Tibial artery (tissue), 4 donors: ENCODE results near the gene GSC2.
"Not testable (repeated sequence)": the region's sequence is repeated elsewhere in the genome, so short reads cannot be mapped to it uniquely, and the experiment has no call there.

Experiments used
- DNase-seq, 2 donors: peaks; one replicate each; pipeline ENCODE4 v3.0.0-alpha.2; 2019
- H3K27ac ChIP-seq, 2 donors: fragments of 200-600 bp; sonication (generic) in 1 of 2; 1 replicate in 1 of 2; 2 replicates in 1 of 2; pipeline ENCODE4 v1.5.1; 2018 to 2019; ENCODE audit warnings: mild to moderate bottlenecking in 1 of 2
- H3K27me3 ChIP-seq, 2 donors: fragments of 200-600 bp; sonication (generic) in 1 of 2; one replicate each; pipeline versions ENCODE4 v1.5.1 to v1.6.0; 2016 to 2019
- H3K36me3 ChIP-seq, 3 donors: fragments of 200-600 bp; sonication (generic) in 2 of 3; one replicate each; pipeline ENCODE4 v1.5.1; 2016 to 2019; ENCODE audit warnings: mild to moderate bottlenecking in 2 of 3
- H3K4me1 ChIP-seq, 4 donors: fragments of 200-600 bp; sonication (generic) in 2 of 4; 1 replicate in 3 of 4; 2 replicates in 1 of 4; pipeline ENCODE4 v1.5.1; 2016 to 2019
- H3K4me3 ChIP-seq, 2 donors: fragments of 200-600 bp; sonication (generic) in 1 of 2; 1 replicate in 1 of 2; 2 replicates in 1 of 2; pipeline ENCODE4 v1.5.1; 2018 to 2019; ENCODE audit warnings: mild to moderate bottlenecking in 2 of 2
- H3K9me3 ChIP-seq, 3 donors: fragments of 200-600 bp; sonication (generic) in 1 of 3; one replicate each; pipeline ENCODE4 v1.5.1; 2016 to 2019
- intact Hi-C: fragments of 100-400 bp; cut with DNase I; formaldehyde crosslinking; loops from one replicate; pipeline ENCODE4 v1.15.0; 2023; ENCODE audit warnings: low total_unique reads
- TF ChIP-seq, protein P1 (sequence below), 2 experiments: fragments of 200-600 bp in 1 of 2; fragments of 450-650 bp in 1 of 2; IDR thresholded peaks; one replicate each; pipeline ENCODE4 v1.5.1; 2017 to 2019; ENCODE audit warnings: antibody characterized with exemption in 2 of 2, mild to moderate bottlenecking in 1 of 2, moderate library complexity in 1 of 2

GSC2 gene

GRCh38 chr22:19168088-19168890 is 18.2 kb upstream of the GSC2 start:
- intact Hi-C loops, result no loop called here
- TF ChIP-seq, protein P1, sequence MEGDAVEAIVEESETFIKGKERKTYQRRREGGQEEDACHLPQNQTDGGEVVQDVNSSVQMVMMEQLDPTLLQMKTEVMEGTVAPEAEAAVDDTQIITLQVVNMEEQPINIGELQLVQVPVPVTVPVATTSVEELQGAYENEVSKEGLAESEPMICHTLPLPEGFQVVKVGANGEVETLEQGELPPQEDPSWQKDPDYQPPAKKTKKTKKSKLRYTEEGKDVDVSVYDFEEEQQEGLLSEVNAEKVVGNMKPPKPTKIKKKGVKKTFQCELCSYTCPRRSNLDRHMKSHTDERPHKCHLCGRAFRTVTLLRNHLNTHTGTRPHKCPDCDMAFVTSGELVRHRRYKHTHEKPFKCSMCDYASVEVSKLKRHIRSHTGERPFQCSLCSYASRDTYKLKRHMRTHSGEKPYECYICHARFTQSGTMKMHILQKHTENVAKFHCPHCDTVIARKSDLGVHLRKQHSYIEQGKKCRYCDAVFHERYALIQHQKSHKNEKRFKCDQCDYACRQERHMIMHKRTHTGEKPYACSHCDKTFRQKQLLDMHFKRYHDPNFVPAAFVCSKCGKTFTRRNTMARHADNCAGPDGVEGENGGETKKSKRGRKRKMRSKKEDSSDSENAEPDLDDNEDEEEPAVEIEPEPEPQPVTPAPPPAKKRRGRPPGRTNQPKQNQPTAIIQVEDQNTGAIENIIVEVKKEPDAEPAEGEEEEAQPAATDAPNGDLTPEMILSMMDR (IDR thresholded peaks at IDR 0.05), result no peak
- H3K9me3 ChIP-seq, result no peaks in the 10 kb centered on the region
- H3K36me3 ChIP-seq, result no peaks in the 10 kb centered on the region
- H3K4me1 ChIP-seq, result peaks cover 0 to 40% (median 33%) of the 10 kb centered on the region in 4 donors
- H3K4me3 ChIP-seq, result no peak overlapping the region
- no peak for DNase-seq
- H3K27me3 ChIP-seq, result peaks cover 0 to 54% of the 10 kb centered on the region in 2 donors
- no peak overlapping the region for H3K27ac ChIP-seq

GRCh38 chr22:19167106-19167869 is 17.2 kb upstream of the GSC2 start:
- H3K36me3 ChIP-seq, result no peaks in the 10 kb centered on the region
- H3K27ac ChIP-seq, result no peak overlapping the region
- no peak overlapping the region for H3K4me3 ChIP-seq
- DNase-seq, result no peak
- intact Hi-C loops, result no loop called here
- H3K9me3 ChIP-seq, result no peaks in the 10 kb centered on the region
- TF ChIP-seq, protein P1 (IDR thresholded peaks at IDR 0.05), result no peak
- peaks cover 0 to 59% of the 10 kb centered on the region in 2 donors for H3K27me3 ChIP-seq
- peaks cover 0 to 30% (median 24%) of the 10 kb centered on the region in 4 donors for H3K4me1 ChIP-seq

- DNase-seq, result no peak
- H3K4me1 ChIP-seq, result peaks cover 0 to 24% (median 19%) of the 10 kb centered on the region in 4 donors
- H3K27ac ChIP-seq, result no peak overlapping the region
- no peaks in the 10 kb centered on the region for H3K36me3 ChIP-seq
- TF ChIP-seq, protein P1 (IDR thresholded peaks at IDR 0.05), result no peak
- peaks cover 0 to 63% of the 10 kb centered on the region in 2 donors for H3K27me3 ChIP-seq
- no peak overlapping the region for H3K4me3 ChIP-seq
- intact Hi-C loops, result no loop called here
- no peaks in the 10 kb centered on the region for H3K9me3 ChIP-seq
Observed at GRCh38 chr22:19166421-19166820, 16.3 kb upstream of the GSC2 start.

- Histone ChIP-seq H3K36me3 (no peaks in the 10 kb centered on the region), H3K27me3 (peaks cover 0 to 70% of the 10 kb centered on the region in 2 donors), H3K27ac (no peak overlapping the region), H3K4me3 (no peak overlapping the region), H3K9me3 (no peaks in the 10 kb centered on the region), H3K4me1 (peaks cover 0 to 8% (median 4%) of the 10 kb centered on the region in 4 donors)
- intact Hi-C loops, result no loop called here
- DNase-seq, result no peak
- TF ChIP-seq, protein P1 (IDR thresholded peaks at IDR 0.05), result no peak
Observed at GRCh38 chr22:19164425-19164824, 14.3 kb upstream of the GSC2 start.

GRCh38 chr22:19158649-19159048 is 8.6 kb upstream of the GSC2 start:
- DNase-seq, H3K27ac ChIP-seq, H3K36me3 ChIP-seq, intact Hi-C loops, H3K4me1 ChIP-seq, H3K4me3 ChIP-seq, H3K9me3 ChIP-seq: not testable (repeated sequence)
- H3K27me3 ChIP-seq, result peaks cover 0 to 58% of the 10 kb centered on the region in 2 donors

DNA sequence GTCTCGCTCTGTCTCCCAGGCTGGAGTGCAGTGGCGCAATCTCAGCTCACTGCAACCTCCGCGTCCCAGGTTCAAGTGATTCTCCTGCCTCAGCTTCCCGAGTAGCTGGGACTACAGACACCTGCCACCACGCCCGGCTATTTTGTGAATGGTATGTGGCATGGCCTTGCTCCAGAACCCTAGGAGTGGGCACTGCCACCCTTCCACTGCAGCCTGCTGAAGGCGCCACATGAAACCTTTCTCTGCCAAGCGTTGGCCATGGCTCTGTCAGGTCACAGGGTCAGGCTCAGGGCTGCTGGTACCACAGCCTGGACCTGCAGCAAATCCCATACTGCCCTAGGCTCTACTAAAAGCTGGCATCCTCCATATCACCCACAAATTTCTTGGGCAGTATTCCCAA is 6.0 kb upstream of the GSC2 start:
- H3K9me3 ChIP-seq, intact Hi-C loops, H3K4me1 ChIP-seq, H3K27ac ChIP-seq, DNase-seq, H3K4me3 ChIP-seq, H3K36me3 ChIP-seq: not testable (repeated sequence)
- H3K27me3 ChIP-seq, result peaks cover 0 to 66% of the 10 kb centered on the region in 2 donors
